Occipital lobe (tissue), 2 donors: ENCODE data around the gene SLIT3. TPM values are rescaled to one million over a fixed set of nuclear protein-coding genes. Genes with fewer than 3 reads are reported as not detected.
A peak's percentile ranks its signal among the peaks of the same experiment; 100 is the strongest.

Experiments
- DNase-seq: peaks from one replicate; lab custom pipeline; 2025; lab: John Stamatoyannopoulos, UW
- total RNA-seq: library from RNA; depleted of rRNA; stranded (reverse); fragments of >200 nt; gene quantifications from one replicate; pipeline ENCODE4 v1.2.3, GENCODE V29; 2014

Gene SLIT3
- total RNA-seq, 1 donor from 2014 or later, result 0.78 TPM

DNA sequence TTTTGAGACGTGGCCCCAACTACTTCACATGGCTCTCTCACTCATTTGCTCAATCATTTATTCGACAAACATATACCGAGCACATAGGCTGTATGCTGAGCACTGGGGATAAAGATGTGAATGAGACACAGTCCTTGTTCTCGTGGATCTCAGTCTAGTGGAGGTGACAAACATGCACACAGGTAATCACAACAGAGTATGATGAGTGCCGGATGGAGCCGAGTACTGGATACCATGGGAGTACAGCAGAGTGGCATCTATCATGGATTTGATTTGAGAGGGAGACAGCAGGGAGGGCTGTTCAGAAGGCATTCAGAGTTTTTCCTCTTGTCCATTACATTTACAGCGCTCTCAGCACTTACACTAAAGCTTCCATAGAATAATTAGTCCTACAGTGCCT lies 259.8 kb downstream of the SLIT3 start:
- DNase-seq, result no peak

DNA sequence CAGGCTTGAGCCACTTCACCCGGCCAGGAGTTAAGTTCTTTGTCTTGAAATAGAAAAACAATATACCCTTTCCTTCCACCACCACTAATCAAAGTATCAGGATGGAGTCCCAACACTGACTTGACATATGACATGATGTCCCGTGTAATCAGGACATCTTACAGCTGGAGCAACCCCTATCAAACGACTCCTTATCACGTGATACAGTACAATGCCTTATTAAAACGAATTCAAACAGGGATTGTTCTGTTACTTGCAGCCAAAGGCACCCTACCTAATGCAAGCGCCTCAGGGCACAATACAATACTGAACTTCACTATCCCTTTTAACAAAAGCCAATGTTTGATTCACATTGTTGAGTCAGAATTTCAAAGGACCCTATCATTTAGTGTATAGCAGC lies 261.3 kb downstream of the SLIT3 start:
- no peak for DNase-seq

DNA sequence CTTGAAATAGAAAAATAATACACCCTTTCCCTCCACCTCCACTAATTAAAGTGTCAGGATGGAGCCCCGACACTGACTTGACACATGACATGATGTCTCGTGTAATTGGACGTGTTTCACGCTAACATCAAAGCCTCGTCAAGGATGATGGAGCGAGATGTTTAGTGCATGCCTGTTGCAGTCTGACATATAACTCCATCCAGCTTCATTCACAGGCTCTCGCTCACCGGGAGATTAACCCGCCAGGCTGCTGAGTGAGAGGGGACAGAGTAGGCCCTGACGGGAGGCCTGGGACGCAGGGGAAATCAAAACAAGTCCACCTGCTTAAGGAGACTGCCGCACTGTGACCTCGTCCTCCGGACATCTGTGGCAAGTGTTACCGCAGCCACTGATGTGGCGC lies 263.5 kb downstream of the SLIT3 start:
- DNase-seq, result no peak

DNA sequence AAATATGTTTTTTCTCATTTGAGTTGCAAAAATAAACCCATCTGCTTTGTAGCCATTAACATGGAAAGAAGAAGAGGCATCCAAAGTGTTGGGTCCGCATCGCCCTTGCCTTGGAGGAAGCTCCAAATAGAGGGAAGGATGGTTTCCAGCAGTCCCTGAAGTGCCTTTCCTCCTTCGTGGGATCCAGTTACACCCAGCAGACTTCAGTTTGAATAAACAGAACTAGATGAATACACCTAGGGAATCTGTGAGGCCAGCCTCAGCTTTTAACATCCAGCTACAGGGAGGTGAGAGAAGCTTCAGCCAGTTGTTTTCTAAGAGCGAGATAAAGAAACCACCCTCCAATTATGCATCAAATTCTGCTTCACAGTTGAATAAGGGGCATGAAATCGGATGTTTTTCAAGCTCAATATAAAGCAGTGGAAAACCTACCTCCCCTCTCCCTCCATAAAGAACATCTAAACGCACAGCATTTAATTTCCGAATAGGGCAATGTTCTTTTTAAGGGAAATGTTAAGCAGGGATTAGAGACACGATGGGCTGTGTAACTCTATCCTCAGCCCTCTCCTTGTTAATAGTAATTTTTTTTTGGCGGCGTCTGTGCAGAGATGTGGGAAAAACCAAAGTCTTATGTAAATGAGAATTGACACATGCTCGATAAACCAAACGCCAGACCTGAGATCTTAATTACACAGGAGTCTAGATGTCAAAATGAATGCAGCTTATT lies 264.7 kb downstream of the SLIT3 start:
- no peak for DNase-seq

DNA sequence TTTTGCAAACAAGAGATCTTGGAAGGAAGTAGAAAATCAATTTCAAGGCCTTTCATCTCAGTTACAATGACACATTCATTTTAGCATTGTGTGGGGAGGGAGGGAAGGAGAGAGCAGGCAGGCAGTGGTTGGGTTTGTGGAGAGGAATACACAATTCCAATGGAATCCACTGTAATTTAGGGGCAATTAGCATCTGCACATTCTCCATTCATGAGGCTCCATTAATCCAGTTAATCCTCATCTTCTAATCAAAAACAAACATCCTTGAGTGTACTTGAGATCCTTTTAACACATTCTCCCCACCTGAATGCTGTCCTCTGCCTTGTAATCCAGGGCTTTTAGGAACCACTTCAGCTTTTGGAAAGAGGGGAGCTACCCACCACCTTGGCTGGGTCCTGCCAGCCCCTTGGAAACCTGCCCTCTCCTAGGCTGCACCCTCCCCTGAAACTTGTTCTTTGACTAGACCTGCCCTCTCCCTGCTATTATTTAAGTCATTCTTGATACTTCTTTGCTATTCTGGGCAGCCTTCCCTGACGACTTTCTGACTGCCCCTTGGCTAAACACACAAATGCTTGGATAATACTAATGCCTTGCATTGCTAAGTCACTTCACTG lies 271.2 kb downstream of the SLIT3 start:
- no peak for DNase-seq

DNA sequence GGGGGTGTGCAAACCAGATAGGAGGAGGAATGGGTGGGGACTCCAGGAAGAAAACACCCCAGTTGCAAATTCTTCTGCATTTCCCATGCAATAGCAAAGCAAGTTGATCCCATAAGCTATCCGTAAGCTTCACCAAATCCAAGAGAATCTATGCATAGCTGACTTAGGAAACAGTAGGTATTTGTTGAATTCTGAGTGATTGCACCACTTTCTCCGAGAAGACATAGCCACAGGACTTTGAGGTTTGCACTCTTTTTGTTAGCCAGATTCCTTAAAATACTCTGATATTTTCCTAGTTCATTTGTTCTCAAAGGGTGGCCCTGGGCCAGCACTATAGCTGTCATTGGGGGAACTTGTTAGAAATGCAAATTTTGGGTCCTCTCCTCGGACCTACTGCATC lies 271.9 kb downstream of the SLIT3 start:
- DNase-seq, result no peak

DNA sequence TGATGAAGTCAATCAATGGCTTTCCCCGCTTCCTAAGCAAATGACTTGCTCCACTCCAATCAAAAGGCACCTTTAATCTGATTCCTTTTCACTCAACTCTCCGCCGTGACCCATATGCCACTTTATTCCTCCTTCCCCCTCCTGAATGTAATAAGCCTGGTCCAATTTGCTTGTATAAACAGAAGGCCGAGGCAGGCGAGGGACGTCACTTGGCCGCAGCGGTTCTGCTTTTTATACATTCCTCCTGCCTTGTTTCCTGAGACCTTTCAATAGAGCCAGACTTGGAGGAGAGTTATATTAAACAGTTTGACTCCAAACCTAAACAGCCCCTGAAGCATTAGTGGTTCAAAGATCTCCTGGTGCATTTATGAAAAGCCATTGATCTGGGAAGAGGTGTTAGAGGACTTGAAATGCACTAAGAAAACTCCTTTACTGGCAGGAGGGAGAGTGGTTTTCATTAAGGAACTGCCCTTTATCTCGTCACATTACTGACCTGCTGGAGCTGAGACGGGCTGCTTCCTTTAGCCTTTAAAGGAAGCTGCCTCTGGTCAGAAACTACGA lies 273.4 kb downstream of the SLIT3 start:
- DNase-seq, result no peak

DNA sequence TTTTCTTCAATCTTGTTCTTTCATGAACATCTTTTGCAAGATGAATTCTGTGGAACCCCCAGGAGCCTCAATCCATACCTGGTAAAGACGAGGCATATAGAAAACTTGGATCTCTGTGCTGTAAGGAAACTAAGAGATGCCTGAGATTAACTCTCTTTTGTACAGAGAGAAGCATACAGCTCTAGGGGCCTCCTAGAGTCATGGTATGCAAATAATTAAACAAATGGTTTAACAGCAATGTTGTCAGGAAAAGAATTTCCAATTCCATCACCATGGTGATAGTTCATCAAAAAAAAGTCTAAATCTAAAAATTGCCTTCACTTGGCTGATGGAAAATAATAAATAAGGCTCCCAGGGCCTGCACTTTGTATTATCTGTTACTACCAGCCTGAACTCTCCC lies 275.4 kb downstream of the SLIT3 start:
- DNase-seq, result no peak

DNA sequence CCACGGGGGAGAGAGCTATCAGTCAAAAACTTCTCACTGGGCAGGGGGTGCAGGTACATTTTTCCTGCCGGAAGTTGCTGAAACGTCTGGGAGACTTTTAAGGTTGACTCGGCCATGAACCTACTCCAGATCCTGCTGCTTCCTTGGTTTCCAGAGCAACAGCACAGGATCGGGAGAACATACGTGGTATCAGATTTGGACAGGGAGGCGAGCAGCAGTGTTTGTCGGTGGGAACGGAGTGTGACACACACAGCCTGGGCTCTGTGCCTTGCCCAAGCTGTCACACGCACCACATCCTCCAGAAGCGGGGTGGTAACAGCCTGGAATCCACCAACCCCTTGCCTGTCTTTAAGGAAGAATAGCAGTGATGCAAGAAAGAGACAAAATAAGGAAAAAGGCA lies 276.5 kb downstream of the SLIT3 start:
- DNase-seq, result peak; percentile 58

DNA sequence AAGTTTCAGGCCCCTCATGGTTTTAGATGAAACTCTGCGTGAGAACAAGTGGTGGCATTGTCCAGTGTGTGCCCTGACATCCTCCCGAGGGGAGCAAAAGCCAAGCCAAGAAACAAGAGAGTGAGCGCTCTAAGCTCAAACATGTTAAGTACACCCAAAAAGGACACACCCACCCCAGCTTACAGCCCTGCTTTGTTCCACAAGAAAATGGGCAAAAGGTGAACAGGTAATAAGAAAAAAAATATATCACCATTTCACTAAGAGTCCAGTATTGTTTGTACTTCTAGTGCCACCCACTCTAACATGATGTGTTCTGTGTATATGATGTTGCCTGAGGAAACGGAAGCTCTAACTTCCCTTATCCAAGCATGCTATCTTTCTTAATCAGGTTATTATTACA lies 278.2 kb downstream of the SLIT3 start:
- DNase-seq, result no peak

DNA sequence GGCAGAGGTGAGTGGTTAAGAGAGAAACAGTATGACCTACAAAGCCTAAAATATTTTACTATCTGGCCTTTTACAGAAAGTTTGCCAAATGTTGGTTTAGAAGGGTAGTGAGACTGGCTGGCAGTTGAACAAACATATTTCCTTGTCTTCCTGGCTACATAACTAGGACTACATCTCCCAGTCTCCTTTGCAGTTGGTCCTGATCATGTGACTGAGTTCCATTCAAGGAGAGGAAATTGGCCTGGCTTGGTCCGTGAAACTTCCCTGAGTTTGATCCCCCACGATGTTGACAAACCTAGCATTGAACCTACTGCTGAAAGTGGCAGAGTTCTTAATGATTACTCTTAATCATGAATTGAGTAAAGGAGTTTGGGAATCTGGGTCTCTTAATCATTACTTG lies 280.8 kb downstream of the SLIT3 start:
- DNase-seq, result no peak

DNA sequence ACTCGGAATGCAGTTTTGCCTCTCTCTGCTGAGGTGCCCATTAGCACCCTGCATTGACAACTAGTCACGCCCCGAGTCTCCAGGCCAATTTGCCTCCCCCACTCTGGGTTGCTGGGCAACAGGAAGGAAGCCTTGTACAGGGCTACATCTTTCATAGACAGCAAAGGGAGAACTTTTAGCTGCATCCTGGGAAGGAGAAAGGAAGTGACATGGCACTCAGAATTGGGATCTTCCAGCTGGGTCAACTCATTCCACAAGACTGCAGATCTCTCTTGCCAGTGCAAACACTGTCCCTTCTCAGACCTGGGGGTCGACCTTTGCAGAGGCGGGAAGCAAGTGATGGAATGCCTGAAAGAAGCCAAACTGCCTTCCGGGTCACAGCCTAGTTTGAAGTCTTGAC lies 282.0 kb downstream of the SLIT3 start:
- DNase-seq, result no peak

DNA sequence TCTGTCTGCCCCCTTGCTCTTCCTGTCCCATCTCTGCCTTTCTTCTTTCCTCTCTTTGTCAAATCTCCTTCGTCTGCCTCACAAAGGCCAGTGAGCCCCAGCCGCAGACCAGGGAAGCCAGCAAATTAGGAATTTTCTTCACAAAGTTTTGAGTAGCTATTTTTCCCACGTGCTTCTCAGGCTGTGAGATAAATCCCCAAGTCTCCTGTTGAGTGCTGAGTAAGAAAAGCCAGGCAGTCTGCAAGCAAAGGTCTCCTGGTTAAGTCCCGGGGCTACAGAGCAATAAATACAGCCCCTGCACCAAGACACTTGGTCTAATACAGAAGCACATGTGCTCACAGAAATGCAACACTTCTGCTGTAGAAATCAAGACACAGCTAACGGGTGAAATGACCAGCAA lies 284.9 kb downstream of the SLIT3 start:
- DNase-seq, result no peak

DNA sequence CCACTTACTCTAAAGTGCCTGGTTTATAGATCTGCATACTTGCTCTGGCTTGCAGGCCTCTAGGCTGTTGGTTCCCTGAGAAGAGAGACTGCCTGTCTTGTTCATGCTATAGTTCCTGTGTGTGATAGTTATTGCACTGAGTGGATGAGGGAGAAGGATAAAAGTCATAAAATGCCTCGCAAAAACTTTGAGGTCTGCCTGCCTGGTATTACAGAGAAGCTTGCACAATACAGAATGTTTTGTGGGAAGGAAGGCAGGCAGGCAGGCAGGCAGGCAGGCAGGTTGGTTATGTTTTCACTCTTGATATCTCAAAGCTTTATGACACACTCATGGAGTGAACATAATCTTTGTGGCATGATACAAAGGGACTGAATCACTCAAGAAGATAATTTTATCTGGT lies 287.1 kb downstream of the SLIT3 start:
- no peak for DNase-seq

DNA sequence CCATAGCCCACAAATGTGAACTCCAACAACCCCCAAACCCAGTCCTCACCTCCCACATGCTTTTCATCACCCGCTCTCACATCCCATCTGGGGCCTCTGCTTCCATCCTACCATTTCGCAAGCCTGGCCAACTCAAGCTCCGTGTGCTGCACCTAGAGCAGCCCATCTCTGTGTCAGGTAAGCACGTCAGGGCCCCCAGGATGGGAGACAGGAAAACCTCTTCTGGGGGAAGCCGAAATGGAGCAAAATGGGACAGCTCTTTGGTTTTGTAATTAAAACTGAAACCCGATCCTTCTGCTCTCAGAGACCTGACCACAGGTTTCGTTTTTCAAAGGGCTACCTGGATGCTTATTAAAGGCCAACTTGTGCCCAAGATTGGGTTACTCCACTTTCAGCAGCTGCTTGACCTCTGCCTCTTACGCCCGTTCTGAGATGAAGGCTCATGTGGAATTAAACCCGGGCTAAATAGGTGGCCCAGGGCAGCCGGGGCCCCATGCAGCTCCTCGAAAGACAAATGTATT lies 287.7 kb downstream of the SLIT3 start:
- no peak for DNase-seq

DNA sequence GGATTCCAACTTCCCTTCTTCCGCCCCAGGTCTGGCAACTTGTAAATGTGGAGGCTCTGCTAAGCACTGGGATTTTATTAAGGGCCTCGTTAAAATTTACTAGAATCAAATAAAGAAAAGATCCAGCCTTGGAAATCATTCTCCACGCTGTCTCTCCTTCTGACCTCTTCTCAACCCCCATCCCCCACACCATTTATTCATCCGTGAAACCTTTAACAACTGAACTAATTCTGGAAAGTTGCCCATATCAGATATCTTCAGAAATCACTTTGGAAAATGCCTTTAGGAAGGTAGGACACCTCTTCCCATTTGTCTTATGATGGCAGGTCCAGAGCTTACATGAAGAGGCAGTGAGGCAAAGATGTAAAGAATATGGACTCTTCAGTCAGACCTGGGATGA lies 288.5 kb downstream of the SLIT3 start:
- no peak for DNase-seq

DNA sequence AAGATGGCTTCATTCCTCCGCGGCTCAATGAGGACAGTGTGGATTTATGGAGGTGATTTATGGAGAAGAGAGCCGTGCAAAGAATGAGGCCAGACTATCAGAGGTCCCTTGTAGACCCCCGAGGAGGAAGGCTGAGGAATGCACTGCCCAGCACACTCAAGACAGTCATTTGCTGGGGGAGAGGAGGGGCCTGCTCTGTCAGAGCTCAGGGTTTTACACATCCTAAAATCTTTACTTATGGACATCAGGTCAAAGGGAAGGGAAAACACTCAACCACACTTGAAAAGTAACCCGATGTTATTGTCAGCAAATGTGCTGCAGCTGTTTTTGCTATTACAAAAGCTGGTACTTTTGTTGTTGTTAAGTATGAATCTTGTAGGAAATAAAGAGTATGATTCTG lies 289.5 kb downstream of the SLIT3 start:
- no peak for DNase-seq

DNA sequence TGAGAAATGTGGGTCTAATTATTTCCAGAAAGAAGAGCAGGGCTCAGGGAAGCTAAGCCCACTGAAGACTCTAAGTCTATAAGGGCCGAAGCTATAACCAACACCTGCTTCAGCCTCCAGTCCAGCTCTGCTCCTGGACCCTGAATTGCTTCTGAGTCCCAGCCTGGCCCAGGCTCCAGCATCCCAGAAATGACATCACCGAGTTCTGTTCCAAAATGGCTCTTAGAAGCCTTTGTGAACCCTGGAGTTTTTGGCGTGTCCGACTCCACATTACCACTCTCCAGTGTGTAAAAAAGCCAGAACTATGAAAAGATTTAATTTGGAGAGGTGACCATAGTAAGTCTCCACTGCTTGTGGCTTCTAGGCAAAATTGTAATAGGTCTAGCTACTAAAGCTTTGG lies 289.9 kb downstream of the SLIT3 start:
- no peak for DNase-seq

DNA sequence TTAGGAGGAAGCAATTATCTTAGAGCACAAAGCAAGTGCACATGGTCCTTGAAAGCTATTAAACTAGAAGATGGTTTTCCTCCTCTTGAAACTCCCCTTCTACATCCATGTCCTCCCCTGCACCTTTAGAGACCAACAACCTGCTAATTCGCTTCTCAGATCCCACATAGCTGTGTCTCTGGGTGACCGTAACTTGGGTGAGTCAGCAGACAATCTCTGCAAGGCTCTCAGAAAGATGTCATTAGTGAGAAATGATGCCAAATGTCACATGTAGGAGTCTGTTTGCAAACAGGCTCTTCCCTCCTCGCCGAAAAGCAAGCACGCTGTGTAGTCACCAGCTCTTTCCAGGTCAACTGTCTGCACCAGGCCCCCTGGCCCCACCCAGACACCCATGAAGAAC lies 291.8 kb downstream of the SLIT3 start:
- DNase-seq, result no peak

DNA sequence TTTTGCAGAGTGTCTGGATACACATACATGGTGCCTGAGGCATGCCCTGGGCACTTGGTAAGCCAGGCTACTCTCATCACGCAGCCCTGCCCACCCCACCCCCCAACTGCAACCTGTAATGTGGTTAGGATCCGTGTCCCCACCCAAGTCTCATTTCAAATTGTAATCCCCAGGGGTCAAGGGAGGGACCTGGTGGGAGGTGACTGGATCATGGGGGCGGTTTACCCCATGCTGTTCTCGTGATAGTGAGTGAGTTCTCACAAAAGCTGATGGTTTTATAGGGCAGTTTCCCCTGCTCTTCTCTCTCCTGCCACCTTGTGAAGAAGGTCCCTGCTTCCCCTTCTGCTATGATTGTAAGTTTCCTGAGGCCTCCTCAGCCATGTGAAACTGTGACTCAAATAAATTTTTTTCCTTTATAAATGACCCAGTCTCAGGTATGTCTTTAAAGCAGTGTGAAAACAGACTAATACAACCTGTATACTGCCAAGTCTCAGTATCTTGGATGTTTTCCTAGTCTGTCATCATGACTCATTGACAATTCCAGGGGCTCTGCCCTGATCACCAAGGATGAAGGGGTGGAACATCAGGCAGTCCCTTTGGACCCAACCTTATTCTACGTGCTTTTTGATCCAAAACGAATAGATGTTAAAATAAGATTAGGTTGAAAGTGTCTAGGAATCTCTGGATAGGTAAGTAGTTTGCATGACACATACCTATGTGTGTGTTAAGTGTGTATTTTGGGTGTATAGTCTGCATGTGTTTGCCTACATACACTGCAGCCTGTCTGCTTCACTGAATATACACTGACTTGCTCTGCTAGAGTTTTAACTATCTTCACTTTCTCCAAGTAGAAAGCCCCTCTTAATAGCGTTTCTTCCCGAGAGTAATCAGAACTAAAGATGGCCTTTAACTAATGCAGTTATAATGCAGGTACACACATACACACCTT lies 293.8 kb downstream of the SLIT3 start:
- no peak for DNase-seq

DNA sequence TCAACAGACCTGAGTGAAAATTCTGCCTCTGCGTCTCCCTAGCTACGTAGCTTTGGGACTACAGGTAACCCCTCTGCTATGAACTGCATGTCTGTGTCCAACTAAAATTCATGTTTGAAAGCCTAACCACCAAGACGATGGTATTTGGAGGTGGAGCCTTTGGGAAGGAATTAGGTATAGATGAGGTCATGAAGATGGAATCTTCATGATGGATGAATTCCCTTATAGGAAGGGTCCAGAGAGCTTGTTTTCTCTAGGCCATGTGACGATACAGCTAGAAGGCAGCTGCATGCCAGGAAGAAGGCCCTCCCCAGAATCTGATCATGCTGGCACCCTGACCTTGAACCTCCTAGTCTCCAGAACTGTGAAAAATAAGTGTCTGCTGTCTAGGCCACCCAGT lies 296.4 kb downstream of the SLIT3 start:
- DNase-seq, result no peak
